ENCODE data around the gene MCUR1.

MCUR1 gene

DNA sequence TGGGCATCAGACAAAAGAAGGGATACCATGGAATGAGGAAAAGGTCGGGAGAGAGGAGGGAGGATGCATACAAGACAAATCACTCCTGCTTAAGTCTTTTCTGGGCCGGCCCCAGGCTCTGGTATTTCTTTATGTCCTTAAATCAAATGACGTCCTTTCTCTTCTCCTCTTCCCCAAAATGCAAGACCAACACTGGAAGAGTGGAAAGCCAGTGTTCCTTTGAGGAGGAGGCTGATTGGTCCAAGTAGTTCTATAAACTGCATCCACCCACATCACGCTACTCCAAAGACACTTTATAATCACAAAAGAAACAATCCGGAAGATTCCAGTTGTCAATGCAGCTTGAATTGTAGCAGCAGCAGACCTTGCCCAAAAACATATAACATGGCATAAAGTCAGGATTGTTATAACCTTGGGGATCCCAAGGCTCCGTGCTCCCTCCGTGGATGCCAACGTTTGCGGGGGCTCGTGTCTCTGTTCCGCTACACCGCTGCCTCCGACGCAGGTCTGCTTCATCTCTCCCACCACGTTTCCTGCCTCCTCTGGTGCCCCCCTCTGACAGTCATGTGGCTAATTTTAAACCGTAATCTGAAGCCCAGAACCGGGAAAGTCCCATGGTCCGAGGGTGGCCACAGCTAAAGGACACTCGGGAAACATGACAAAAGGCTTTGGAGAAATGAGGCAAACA, 47.1 kb downstream of the MCUR1 start:
- in situ Hi-C loops (cut with MboI; ENCODE audit: low sequenced_read_pairs, unreplicated experiment), result no loop called here
- TF ChIP-seq, protein P1, sequence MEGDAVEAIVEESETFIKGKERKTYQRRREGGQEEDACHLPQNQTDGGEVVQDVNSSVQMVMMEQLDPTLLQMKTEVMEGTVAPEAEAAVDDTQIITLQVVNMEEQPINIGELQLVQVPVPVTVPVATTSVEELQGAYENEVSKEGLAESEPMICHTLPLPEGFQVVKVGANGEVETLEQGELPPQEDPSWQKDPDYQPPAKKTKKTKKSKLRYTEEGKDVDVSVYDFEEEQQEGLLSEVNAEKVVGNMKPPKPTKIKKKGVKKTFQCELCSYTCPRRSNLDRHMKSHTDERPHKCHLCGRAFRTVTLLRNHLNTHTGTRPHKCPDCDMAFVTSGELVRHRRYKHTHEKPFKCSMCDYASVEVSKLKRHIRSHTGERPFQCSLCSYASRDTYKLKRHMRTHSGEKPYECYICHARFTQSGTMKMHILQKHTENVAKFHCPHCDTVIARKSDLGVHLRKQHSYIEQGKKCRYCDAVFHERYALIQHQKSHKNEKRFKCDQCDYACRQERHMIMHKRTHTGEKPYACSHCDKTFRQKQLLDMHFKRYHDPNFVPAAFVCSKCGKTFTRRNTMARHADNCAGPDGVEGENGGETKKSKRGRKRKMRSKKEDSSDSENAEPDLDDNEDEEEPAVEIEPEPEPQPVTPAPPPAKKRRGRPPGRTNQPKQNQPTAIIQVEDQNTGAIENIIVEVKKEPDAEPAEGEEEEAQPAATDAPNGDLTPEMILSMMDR (IDR thresholded peaks at IDR 0.05; ENCODE audit: borderline replicate concordance, control extremely low read depth, extremely low read depth, insufficient read depth, missing control alignments), result no peak
- no peak for DNase-seq (ENCODE audit: low spot score)

DNA sequence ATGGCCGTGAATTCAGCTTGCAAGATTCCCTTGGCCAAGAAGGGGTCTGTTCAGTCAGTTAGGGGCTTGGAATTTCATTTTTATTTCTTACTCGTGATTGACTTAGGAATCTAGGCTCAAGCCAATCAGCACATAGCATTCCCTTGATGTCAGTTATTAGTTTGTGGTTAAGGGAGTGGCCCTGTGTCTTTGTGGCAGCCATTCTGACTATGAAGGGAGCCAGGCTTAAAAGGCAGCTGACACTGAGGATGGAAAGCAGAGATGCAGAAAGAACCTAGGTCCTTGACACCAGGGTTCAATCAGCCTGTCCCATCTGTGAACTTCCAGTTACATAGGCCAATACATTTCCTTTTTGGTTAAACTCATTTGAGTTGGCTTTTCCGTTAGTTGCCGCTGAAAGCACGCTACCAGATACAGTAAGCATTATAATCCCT, 48.1 kb downstream of the MCUR1 start:
- in situ Hi-C loops (cut with MboI; ENCODE audit: low sequenced_read_pairs, unreplicated experiment), result no loop called here
- DNase-seq (ENCODE audit: low spot score), result no peak
- TF ChIP-seq, protein P1 (IDR thresholded peaks at IDR 0.05; ENCODE audit: borderline replicate concordance, control extremely low read depth, extremely low read depth, insufficient read depth, missing control alignments), result no peak

DNA sequence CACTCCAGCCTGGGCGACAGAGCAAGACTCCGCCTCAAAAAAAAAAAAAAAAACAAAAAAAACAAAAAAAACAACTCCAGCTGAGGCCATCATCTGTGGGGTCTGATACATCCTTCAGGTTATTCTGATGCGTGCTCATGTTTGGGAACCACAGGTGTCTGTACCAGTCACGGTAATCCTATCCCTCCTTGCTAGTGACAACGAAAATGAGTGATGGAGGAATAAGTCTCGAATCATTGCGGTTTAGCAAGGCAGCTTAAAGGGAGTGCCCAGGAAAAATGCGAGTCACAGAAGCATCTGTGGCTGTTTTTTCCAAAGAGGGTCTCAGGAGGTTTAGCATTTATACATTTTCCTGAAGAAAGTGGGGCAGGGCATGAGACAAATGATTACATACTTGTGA, 48.8 kb downstream of the MCUR1 start:
- in situ Hi-C loops (cut with MboI; ENCODE audit: low sequenced_read_pairs, unreplicated experiment), result no loop called here

DNA sequence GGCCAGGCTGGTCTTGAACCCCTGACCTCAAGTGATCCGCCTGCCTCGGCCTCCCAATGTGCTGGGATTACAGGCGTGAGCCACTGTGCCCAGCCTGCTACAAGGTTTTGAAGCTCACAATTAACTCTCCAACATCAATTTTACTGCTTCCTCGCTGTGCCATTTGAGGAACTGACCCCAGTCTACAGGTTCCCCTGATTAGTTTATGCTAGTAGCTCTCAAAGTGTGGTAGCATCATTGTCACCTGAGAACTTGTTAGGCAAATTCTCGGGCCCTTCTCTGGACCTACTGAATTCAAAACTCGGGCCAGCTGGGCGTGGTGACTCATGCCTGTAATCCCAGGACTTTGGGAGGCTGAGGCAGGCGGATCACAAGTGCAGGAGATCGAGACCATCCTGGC, 49.4 kb downstream of the MCUR1 start:
- in situ Hi-C loops (cut with MboI; ENCODE audit: low sequenced_read_pairs, unreplicated experiment), result no loop called here
- no peak for DNase-seq (ENCODE audit: low spot score)
- TF ChIP-seq, protein P1 (IDR thresholded peaks at IDR 0.05; ENCODE audit: borderline replicate concordance, control extremely low read depth, extremely low read depth, insufficient read depth, missing control alignments), result no peak

More for the DNA sequence above, 48.8 kb downstream of the MCUR1 start:
- TF ChIP-seq, protein P1 (IDR thresholded peaks at IDR 0.05; ENCODE audit: borderline replicate concordance, control extremely low read depth, extremely low read depth, insufficient read depth, missing control alignments), result no peak
- no peak for DNase-seq (ENCODE audit: low spot score)

DNA sequence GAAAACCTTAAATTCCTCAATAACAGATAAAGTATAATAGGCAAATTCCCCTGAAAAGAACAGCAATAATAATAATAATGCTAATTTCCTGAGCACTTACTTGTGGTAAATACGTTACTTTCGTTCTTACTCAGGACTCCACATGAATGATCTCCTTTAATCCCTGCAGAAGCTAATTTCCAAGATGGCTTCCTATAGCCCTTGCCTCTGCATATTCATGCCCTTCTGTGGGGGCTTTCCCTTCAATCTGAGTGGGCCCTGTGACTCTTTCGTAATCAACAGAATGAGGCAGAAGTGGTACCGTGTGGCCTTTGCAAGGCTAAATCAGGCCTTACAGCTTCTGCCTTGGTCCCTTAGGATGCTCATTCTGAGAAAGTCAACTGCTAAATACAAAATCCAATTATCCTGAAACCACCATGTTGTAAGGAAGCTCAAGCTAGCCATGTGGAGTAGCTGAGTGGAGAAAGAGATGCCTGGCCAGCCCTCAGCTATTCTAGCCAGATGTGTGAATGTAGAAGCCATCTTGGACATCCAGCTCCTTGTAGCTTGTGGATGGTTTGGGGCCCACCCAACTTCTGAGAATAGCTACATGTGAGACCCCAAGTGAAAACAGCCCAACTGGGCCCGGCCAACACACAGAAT, 50.5 kb downstream of the MCUR1 start:
- TF ChIP-seq, protein P1 (IDR thresholded peaks at IDR 0.05; ENCODE audit: borderline replicate concordance, control extremely low read depth, extremely low read depth, insufficient read depth, missing control alignments), result no peak
- in situ Hi-C loops (cut with MboI; ENCODE audit: low sequenced_read_pairs, unreplicated experiment), result no loop called here
- peak; percentile 50 for DNase-seq (ENCODE audit: low spot score)

DNA sequence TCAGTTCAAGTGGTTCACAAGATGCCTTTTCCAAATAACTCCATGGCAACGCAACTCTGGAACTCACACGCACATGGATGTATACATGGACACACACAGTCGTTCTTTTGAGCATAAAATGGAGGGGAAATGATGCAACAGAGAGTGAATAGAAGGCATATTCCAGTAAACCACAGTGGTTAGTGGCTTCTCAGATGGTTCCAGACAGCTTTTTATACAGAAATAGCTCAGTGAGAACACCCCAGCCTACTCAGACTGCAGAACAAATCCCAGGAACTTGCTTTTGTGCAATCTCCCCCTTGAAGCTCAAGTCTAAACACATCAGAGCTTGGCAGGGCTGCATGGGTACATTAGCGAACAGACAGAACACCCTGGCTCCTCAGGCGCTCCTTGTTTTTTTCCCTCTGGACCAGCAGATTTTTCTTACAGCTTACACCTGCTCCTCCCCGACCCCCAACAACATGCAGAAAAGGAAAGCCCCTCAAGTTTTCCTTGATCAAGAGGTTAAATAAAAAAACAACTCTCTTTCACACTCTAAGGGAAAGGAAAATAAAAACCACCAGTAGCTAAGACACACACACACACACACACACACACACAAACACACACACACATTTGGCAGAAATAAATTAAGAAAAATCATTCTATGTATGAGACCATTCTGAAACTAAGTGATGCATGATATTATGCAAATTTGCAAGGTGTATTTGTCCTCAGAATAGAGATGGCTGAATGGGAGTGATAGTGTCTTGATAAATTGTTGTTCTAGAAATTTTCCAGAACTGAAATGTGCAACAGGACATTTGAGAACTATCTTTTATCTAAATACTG, 51.5 kb downstream of the MCUR1 start:
- DNase-seq (ENCODE audit: low spot score), result no peak
- TF ChIP-seq, protein P1 (IDR thresholded peaks at IDR 0.05; ENCODE audit: borderline replicate concordance, control extremely low read depth, extremely low read depth, insufficient read depth, missing control alignments), result no peak
- in situ Hi-C loops (cut with MboI; ENCODE audit: low sequenced_read_pairs, unreplicated experiment), result no loop called here
